NCI-H748 treated with DMSO at 0.1 percent for 48 hours (cell line): Measurements from ENCODE around the gene PRDM16.

Experiments
- DNase-seq: peaks from one replicate; lab custom pipeline; 2025; lab: John Stamatoyannopoulos, UW

PRDM16 gene

GRCh38 chr1:3068564-3069431, at the start of gene PRDM16:
Gene PRDM16 (plus strand): TSS chr1:3069203. CDS start chr1:3069260, 57 bp downstream.
- peak; percentile 0 for DNase-seq

GRCh38 chr1:3019516-3020051, 49.4 kb upstream of the PRDM16 start:
- no peak for DNase-seq

GRCh38 chr1:3020263-3020909, 48.6 kb upstream of the PRDM16 start:
- no peak for DNase-seq

DNA sequence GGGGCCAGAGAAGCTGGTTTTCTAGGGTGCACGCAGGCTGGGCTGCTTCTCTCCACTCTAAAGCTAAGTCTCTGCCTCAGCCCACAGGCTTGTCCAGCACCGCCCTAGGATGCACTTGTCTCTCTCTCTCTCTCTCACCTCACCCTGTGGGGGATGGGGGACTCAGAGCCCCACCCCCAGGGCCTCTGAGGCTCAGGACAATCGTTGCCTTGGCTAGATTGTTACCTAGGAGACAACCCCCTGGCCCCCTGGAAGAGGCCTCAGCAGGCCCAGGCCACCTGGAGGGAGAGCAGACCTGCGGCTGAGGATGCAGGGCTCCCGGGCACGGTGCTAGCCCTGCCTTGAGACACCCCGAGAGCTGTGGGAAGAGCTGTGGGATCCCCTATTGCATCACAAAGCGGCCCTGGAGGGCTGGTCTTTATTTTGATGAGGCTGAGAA, 47.8 kb upstream of the PRDM16 start, which contains the start of gene ACTRT2:
TSS of gene ACTRT2 (plus strand) at position 235 of the 439 bp plus-strand sequence. CDS start 220 bp downstream, outside the sequence.
- no peak for DNase-seq

DNA sequence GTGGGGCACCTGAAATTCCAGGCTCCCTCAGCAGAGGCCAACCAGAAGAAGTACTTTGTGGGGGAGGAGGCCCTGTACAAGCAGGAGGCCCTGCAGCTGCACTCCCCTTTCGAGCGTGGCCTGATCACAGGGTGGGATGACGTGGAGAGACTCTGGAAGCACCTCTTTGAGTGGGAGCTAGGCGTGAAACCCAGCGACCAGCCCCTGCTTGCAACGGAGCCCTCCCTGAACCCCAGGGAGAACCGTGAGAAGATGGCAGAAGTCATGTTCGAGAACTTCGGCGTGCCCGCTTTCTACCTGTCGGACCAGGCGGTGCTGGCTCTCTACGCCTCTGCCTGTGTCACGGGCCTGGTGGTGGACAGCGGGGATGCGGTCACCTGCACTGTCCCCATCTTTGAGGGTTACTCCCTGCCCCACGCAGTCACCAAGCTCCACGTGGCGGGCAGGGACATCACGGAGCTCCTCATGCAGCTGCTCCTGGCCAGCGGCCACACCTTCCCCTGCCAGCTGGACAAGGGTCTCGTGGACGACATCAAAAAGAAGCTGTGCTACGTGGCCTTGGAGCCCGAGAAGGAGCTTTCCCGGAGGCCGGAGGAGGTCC, 47.1 kb upstream of the PRDM16 start:
- no peak for DNase-seq

DNA sequence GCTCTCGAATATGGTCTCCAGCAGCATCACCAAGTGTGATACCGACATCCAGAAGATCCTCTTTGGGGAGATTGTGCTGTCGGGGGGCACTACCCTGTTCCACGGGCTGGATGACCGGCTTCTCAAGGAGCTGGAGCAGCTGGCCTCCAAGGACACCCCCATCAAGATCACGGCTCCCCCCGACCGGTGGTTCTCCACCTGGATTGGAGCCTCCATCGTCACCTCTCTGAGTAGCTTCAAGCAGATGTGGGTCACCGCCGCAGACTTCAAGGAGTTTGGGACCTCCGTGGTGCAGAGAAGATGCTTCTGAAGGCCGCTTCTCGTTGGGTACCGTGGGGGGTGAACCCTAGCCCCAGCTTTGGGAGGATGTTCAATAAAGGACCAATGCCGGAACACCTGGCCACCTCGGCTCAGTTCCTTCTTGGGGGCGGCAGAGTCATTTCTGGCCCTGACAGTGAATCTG, 46.5 kb upstream of the PRDM16 start:
- no peak for DNase-seq

- no peak for DNase-seq
These were observed 46.0 kb upstream of the PRDM16 start for GRCh38 chr1:3022976-3023375.

DNA sequence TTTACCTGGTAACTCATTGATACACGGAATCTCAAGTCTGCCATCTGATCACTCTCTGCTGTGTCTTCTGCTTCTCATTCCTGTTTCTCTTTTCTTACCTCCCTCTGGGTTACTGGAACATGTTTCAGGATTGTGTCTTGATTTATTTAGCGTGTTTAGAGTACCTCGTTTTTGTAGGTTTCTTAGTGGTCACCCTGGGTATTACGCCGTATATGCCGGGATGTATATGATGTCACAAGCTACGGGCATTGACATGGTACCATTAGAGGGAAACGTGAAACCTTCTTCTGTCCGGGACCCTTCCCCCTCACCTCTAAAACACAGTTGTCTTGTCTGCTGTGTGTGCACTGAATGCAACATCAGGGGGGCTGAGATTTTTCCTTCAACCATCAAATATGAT, 45.0 kb upstream of the PRDM16 start:
- no peak for DNase-seq

GRCh38 chr1:3024588-3024987, 44.4 kb upstream of the PRDM16 start:
- no peak for DNase-seq

GRCh38 chr1:3026124-3026523, 42.9 kb upstream of the PRDM16 start:
- no peak for DNase-seq

DNA sequence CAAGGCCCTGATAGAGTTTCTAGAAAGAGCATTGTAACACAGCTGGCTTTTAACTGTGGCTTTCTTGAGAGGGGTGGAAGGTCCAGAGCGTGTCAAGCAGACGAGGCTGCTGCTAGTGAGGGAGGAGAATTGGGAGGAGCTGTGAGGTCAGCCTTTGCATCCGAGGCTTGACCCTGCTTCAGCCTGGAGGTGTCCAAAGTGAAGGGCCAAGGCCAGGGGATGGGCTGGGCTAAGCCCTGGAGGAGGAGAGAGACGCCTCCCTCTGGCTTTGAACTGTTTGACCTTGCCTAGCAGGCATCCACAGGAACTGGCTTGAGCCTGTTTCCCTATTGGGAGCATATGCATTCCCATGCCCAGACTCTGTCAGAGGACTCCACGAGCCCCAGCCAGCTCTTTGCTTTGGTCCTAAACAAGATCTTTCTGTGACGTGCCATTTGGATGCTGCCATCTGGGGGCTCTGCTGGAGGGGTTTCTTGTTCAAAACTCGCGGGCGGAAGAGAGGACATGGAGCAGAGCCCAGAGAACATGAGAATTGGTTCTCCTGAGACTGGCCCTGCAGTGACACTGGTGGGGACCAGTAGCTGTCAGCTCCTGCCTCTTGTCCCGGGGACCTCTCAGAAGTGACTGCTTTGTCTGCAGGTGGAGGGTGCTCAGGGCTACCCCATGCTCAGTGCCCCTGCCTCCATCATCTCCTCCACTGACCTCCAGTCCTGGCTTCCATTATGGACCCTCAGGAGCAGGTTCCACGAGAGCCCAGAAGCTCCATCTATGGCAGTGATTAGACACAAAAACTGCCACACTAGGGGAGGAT, 42.2 kb upstream of the PRDM16 start:
- DNase-seq: no peak

DNA sequence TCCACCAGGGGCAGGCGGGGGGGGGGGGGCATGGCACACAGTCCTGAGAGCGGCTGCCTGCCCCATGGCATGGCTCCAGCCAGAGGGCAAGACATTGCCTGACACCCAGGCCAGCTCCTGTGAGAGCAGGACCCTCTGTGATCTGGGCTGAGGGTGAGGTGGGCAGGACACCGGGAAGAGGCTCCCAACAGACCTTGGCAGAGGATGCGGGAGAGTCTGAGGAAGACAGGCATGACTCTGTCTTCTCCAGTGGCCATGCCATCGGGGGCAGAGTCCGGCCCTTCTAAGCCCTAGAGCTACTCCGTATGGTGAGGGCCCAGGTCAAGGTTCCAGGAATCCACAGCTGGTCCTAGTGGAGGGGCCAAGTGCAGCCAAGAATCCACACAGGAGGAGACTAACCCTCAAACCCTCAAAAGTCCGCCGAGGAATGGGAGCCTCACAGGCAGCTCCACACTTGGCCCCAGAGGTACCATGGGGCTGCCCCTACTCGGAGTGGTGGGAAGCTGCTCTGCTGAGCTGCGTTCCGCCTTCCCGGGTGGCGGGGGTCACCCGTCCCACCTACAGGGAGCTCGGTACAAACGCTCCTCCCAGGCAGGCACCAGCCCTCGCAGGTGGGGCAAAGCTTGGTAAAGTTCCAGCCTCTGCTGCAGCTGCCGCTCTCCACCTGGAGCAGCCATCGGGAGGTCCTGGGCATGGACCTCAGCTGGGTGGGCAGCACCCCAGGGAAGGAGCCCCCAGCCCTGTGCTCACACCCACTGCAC, 41.2 kb upstream of the PRDM16 start:
- DNase-seq: no peak

GRCh38 chr1:3028531-3029282, 40.3 kb upstream of the PRDM16 start:
- DNase-seq: no peak

DNA sequence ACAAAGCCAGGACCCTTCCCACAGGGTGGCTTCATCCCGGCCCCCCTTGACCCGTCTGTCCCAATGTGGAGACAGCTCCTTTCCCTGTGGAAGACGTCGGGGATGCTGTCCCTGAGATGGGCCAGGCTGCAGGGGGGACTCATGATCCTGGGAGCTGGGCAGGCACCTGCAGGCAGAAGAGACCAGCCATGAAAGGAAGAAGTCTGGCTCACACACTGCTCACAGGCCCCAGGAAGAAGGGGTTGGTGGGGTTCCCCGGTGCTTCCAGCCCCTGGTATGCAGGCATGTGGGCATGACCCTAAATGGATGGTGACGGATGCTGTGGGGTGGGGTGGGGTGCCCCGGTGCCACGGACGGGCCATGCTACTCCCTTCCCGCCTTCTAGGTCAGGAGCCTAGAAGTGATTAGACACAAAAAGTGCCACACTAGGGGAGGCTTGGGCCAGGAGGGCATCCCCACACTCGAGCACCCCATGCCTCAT, 39.5 kb upstream of the PRDM16 start:
- DNase-seq: no peak

GRCh38 chr1:3029991-3030662, 38.9 kb upstream of the PRDM16 start:
- DNase-seq: no peak

DNA sequence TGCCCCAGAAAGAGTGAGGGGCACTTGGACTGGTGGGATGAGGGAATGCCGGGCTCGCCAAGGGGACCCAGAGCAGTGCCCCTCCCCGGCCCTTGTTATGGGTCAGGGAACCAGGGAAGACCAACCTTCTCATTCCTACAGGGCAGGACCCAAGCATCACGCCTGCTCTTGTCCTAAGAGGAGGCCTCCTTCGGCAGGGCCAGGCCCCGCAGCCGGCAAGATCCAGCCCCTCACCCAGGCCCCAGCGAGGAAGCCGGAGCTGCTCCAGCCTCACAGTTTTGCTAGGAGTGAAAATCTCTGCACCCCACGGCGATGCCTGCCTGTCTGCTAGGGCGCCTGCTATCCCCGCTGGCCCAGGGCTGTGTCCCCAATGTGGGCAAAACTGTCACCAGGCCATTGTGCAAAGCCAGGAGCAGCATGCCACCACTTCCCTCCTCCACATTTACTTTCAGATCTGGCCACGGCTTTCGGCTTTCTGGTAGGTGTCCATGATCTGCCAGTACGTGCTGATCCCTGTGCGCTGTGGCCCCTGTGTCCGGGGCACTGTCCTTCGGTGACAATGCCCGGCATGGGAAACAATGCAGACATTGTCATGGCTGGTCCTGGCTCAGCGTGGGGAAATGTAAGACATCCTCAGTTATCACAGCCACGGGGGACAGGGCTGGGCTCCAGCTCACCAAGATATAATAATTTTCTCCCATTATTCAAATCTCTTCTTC, 38.2 kb upstream of the PRDM16 start:
- no peak for DNase-seq

- DNase-seq: no peak
These were observed 37.4 kb upstream of the PRDM16 start for GRCh38 chr1:3031401-3032221.
